HG02642 (cell line): ENCODE data around the gene ZNF688.
"Not testable (repeated sequence)": the region's sequence is repeated elsewhere in the genome, so short reads cannot be mapped to it uniquely, and the experiment has no call there.

ENCODE experiments used
- ATAC-seq: cut with Tn5 transposase; IDR thresholded peaks from one replicate; pipeline ENCODE4 v1.9.1; 2021; ENCODE audit warnings: mild to moderate bottlenecking; ENCODE audit not compliant: unreplicated experiment, poor library complexity

The ZNF688 gene

GRCh38 chr16:30571445-30572322 lies at the start of gene ZNF688:
ZNF688 (minus strand) TSS chr16:30571714; CDS start chr16:30571629, 85 bp downstream.
- peak; percentile 78 for ATAC-seq

- no peak for ATAC-seq
Observed at GRCh38 chr16:30620169-30620568, 48.7 kb upstream of the ZNF688 start.

- no peak for ATAC-seq
Observed at GRCh38 chr16:30619638-30620037, 48.1 kb upstream of the ZNF688 start.

- no peak for ATAC-seq
Observed at GRCh38 chr16:30619202-30619601, 47.7 kb upstream of the ZNF688 start.

- ATAC-seq, result no peak
Observed at GRCh38 chr16:30615358-30616091, 44.0 kb upstream of the ZNF688 start.

GRCh38 chr16:30609926-30610839 lies 38.7 kb upstream of the ZNF688 start, which contains the start of gene ZNF689:
ZNF689 (minus strand) TSS chr16:30610389; CDS start chr16:30610041, 348 bp downstream.
- peak; percentile 91 for ATAC-seq

- ATAC-seq, result no peak
Observed at GRCh38 chr16:30609002-30609925, 37.8 kb upstream of the ZNF688 start.

- ATAC-seq, result no peak
Observed at GRCh38 chr16:30606004-30606403, 34.5 kb upstream of the ZNF688 start.

- no peak for ATAC-seq
Observed at GRCh38 chr16:30605158-30605557, 33.6 kb upstream of the ZNF688 start.

- no peak for ATAC-seq
Observed at GRCh38 chr16:30604316-30604947, 32.9 kb upstream of the ZNF688 start.

GRCh38 chr16:30603945-30604315 lies 32.4 kb upstream of the ZNF688 start:
- ATAC-seq, result no peak

GRCh38 chr16:30602616-30603277 lies 31.2 kb upstream of the ZNF688 start:
- no peak for ATAC-seq

GRCh38 chr16:30601966-30602365 lies 30.5 kb upstream of the ZNF688 start:
- no peak for ATAC-seq

GRCh38 chr16:30600929-30601328 lies 29.4 kb upstream of the ZNF688 start:
- ATAC-seq, result no peak

- no peak for ATAC-seq
Observed at GRCh38 chr16:30600215-30600614, 28.7 kb upstream of the ZNF688 start.

- ATAC-seq, result no peak
Observed at GRCh38 chr16:30592871-30593270, 21.4 kb upstream of the ZNF688 start.

GRCh38 chr16:30590869-30591268 lies 19.4 kb upstream of the ZNF688 start:
- not testable (repeated sequence) for ATAC-seq

- not testable (repeated sequence) for ATAC-seq
Observed at GRCh38 chr16:30589582-30589981, 18.1 kb upstream of the ZNF688 start.
